Measurements from ENCODE around the gene CTNNAL1. TPM values are rescaled to one million over a fixed set of nuclear protein-coding genes. Genes with fewer than 3 reads are reported as not detected.

The CTNNAL1 gene
- total and polyA plus RNA-seq, 2 of the 8 experiments (the other 6 are each of a cell fraction or from before 2014, with no cell fraction given), result 23.2 to 66.1 TPM

GRCh38 chr9:109051733-109052132 lies 38.4 kb upstream of the CTNNAL1 start (continued):
- TF ChIP-seq CHD7 (IDR thresholded peaks at IDR 0.05; ENCODE audit: insufficient replicate concordance, low read length) (no peak), NANOG (IDR thresholded peaks at IDR 0.05; ENCODE audit: insufficient read depth, low read depth, low read length, poor library complexity, severe bottlenecking) (no peak), BCL11A (IDR thresholded peaks at IDR 0.05; ENCODE audit: low read depth in 2 of 2, low read length in 2 of 2) (no peak), SP2 (IDR thresholded peaks at IDR 0.05; ENCODE audit: low read length) (no peak), GABPA (IDR thresholded peaks at IDR 0.05; ENCODE audit: borderline replicate concordance, insufficient read depth, low read length) (no peak), RXRA (IDR thresholded peaks at IDR 0.05; ENCODE audit: insufficient read depth, low read depth, low read length) (no peak), TCF12 (IDR thresholded peaks at IDR 0.05; ENCODE audit: low read depth, low read length) (no peak), MAFK (IDR thresholded peaks at IDR 0.05; ENCODE audit: low read depth, low read length) (no peak), CREB1 (IDR thresholded peaks at IDR 0.05) (no peak), RNF2 (IDR thresholded peaks at IDR 0.05; ENCODE audit: borderline replicate concordance, low read depth, low read length, missing control alignments, poor library complexity, severe bottlenecking) (no peak), KDM1A (IDR thresholded peaks at IDR 0.05; ENCODE audit: borderline replicate concordance, low read length) (no peak)
